Suprapubic skin (tissue), 4 donors: ENCODE measurements around the gene HOXC9. TPM values are rescaled to one million over a fixed set of nuclear protein-coding genes. Genes with fewer than 3 reads are reported as not detected.

Experiments
- DNase-seq, 2 donors: peaks; one replicate each; pipeline ENCODE4 v3.0.0-alpha.2; 2019; ENCODE audit warnings: low spot score in 2 of 2
- H3K27ac ChIP-seq: fragments of 200-600 bp; sonication (generic); one replicate; pipeline ENCODE4 v1.5.1; 2019
- H3K27me3 ChIP-seq: fragments of 200-600 bp; sonication (generic); one replicate; pipeline ENCODE4 v1.5.1; 2019
- H3K36me3 ChIP-seq: fragments of 200-600 bp; sonication (generic); one replicate; pipeline ENCODE4 v1.5.1; 2019
- H3K4me1 ChIP-seq: fragments of 200-600 bp; sonication (generic); one replicate; pipeline ENCODE4 v1.5.1; 2019
- H3K4me3 ChIP-seq: fragments of 200-600 bp; sonication (generic); one replicate; pipeline ENCODE4 v1.5.1; 2019; ENCODE audit warnings: mild to moderate bottlenecking
- H3K9me3 ChIP-seq: fragments of 200-600 bp; sonication (generic); one replicate; pipeline ENCODE4 v1.5.1; 2019
- CTCF ChIP-seq, 2 donors: fragments of 200-600 bp in 1 of 2; fragments of 450-650 bp in 1 of 2; sonication (generic) in 1 of 2; IDR thresholded peaks; one replicate each; pipeline ENCODE4 v1.5.1; 2016 to 2019; ENCODE audit warnings: antibody characterized with exemption in 2 of 2, mild to moderate bottlenecking in 1 of 2, moderate library complexity in 1 of 2
- EP300 ChIP-seq: sonication (generic); formaldehyde crosslinking; IDR thresholded peaks from one replicate; pipeline ENCODE4 v1.6.1; 2017; ENCODE audit warnings: antibody characterized with exemption
- POLR2A ChIP-seq, 2 donors: fragments of 450-650 bp; IDR thresholded peaks; one replicate each; pipeline ENCODE4 v1.6.1; 2017; ENCODE audit warnings: antibody characterized with exemption in 2 of 2, mild to moderate bottlenecking in 2 of 2, moderate library complexity in 2 of 2
- POLR2AphosphoS5 ChIP-seq, 3 donors: sonication (generic); formaldehyde crosslinking; IDR thresholded peaks; one replicate each; pipeline ENCODE4 v1.6.1; 2017; ENCODE audit warnings: antibody characterized with exemption in 3 of 3
- WGBS: methylation state at CpG from one replicate; pipeline ENCODE4 v1.1.5; 2018; 5-methylcytosine and 5-hydroxymethylcytosine counted together
- total RNA-seq, 4 donors: library from RNA; depleted of rRNA; stranded (reverse); fragments of >200 nt; gene quantifications; one replicate each; pipeline ENCODE4 v1.1.0, GENCODE V29; 2016

Gene HOXC9
- total RNA-seq, 4 donors from 2014 or later = 4.9 to 12.2 (median 6.1) TPM

- H3K36me3 ChIP-seq = no peaks in the 10 kb centered on the region
- 9% methylated on average over 13 of the region's 13 CpGs for WGBS
- H3K4me1 ChIP-seq = peaks cover 69% of the 10 kb centered on the region
- peak overlapping the region; percentile 98 for H3K27ac ChIP-seq
- H3K27me3 ChIP-seq = peaks cover 13% of the 10 kb centered on the region
- H3K9me3 ChIP-seq = no peaks in the 10 kb centered on the region
- DNase-seq = no peak
- H3K4me3 ChIP-seq = peak overlapping the region; percentile 67
- TF ChIP-seq POLR2AphosphoS5 (IDR thresholded peaks at IDR 0.05) (no peak), CTCF (IDR thresholded peaks at IDR 0.05) (no peak), POLR2A (IDR thresholded peaks at IDR 0.05) (no peak), EP300 (no peak)
These were observed 1.1 kb upstream of the HOXC9 start for GRCh38 chr12:53998900-53999236.

GRCh38 chr12:53999559-54000115 is 324 bp upstream of the HOXC9 start:
- H3K9me3 ChIP-seq = no peaks in the 10 kb centered on the region
- H3K4me1 ChIP-seq = peaks cover 65% of the 10 kb centered on the region
- H3K4me3 ChIP-seq = peak overlapping the region; percentile 67
- DNase-seq = peak in 1 of 2 donors; percentile 87
- TF ChIP-seq CTCF (IDR thresholded peaks at IDR 0.05) (no peak), POLR2AphosphoS5 (IDR thresholded peaks at IDR 0.05) (no peak), EP300 (no peak), POLR2A (IDR thresholded peaks at IDR 0.05) (no peak)
- H3K27ac ChIP-seq = peak overlapping the region; percentile 98
- H3K27me3 ChIP-seq = peaks cover 9% of the 10 kb centered on the region
- H3K36me3 ChIP-seq = no peaks in the 10 kb centered on the region
- WGBS = 2% methylated on average over 34 of the region's 35 CpGs

GRCh38 chr12:54001283-54002187 is 1.6 kb downstream of the HOXC9 start:
- Histone ChIP-seq H3K9me3 (no peaks in the 10 kb centered on the region), H3K27ac (peak overlapping the region; percentile 98), H3K4me1 (peaks cover 62% of the 10 kb centered on the region), H3K4me3 (peak overlapping the region; percentile 67), H3K36me3 (no peaks in the 10 kb centered on the region), H3K27me3 (peaks cover 16% of the 10 kb centered on the region)
- DNase-seq = no peak
- TF ChIP-seq CTCF (IDR thresholded peaks at IDR 0.05) (no peak), EP300 (no peak), POLR2AphosphoS5 (IDR thresholded peaks at IDR 0.05) (no peak), POLR2A (IDR thresholded peaks at IDR 0.05) (no peak)
- WGBS = 44% methylated on average over 8 of the region's 8 CpGs

GRCh38 chr12:54002278-54002914 is 2.4 kb downstream of the HOXC9 start:
- H3K9me3 ChIP-seq = no peaks in the 10 kb centered on the region
- H3K36me3 ChIP-seq = no peaks in the 10 kb centered on the region
- peak overlapping the region; percentile 67 for H3K4me3 ChIP-seq
- TF ChIP-seq EP300 (no peak), POLR2AphosphoS5 (IDR thresholded peaks at IDR 0.05) (no peak), POLR2A (IDR thresholded peaks at IDR 0.05) (no peak), CTCF (IDR thresholded peaks at IDR 0.05) (no peak)
- peak overlapping the region; percentile 98 for H3K27ac ChIP-seq
- peaks cover 62% of the 10 kb centered on the region for H3K4me1 ChIP-seq
- no peak for DNase-seq
- H3K27me3 ChIP-seq = peaks cover 16% of the 10 kb centered on the region
- WGBS = 36% methylated on average over 19 of the region's 19 CpGs

- TF ChIP-seq POLR2AphosphoS5 (IDR thresholded peaks at IDR 0.05) (peak in 1 of 3 donors; percentile 28), CTCF (IDR thresholded peaks at IDR 0.05) (no peak)
- 68% methylated on average over 19 of the region's 19 CpGs for WGBS
- no peak for DNase-seq
- peak overlapping the region; percentile 98 for H3K27ac ChIP-seq
- H3K4me3 ChIP-seq = peak overlapping the region; percentile 67
- no peaks in the 10 kb centered on the region for H3K36me3 ChIP-seq
- peaks cover 16% of the 10 kb centered on the region for H3K27me3 ChIP-seq
- peaks cover 61% of the 10 kb centered on the region for H3K4me1 ChIP-seq
- no peaks in the 10 kb centered on the region for H3K9me3 ChIP-seq
These were observed 3.0 kb downstream of the HOXC9 start for GRCh38 chr12:54002915-54003389.
